Stimulated activated CD4-positive, alpha-beta T cell treated with anti-CD3 and anti-CD28 coated beads, Interleukin-15, amount 100 ng/mL, for 48 hours (primary cell): ENCODE results near the gene LY6G6C.

ENCODE experiments used
- DNase-seq, 2 donors: peaks; one replicate each; pipeline ENCODE4 v3.0.0-alpha.2; 2020; ENCODE audit warnings: low read depth in 2 of 2

The LY6G6C gene

GRCh38 chr6:31741815-31742214 is 20.3 kb upstream of the LY6G6C start:
- DNase-seq = no peak

GRCh38 chr6:31740397-31741223 is 19.1 kb upstream of the LY6G6C start:
- no peak for DNase-seq

DNA sequence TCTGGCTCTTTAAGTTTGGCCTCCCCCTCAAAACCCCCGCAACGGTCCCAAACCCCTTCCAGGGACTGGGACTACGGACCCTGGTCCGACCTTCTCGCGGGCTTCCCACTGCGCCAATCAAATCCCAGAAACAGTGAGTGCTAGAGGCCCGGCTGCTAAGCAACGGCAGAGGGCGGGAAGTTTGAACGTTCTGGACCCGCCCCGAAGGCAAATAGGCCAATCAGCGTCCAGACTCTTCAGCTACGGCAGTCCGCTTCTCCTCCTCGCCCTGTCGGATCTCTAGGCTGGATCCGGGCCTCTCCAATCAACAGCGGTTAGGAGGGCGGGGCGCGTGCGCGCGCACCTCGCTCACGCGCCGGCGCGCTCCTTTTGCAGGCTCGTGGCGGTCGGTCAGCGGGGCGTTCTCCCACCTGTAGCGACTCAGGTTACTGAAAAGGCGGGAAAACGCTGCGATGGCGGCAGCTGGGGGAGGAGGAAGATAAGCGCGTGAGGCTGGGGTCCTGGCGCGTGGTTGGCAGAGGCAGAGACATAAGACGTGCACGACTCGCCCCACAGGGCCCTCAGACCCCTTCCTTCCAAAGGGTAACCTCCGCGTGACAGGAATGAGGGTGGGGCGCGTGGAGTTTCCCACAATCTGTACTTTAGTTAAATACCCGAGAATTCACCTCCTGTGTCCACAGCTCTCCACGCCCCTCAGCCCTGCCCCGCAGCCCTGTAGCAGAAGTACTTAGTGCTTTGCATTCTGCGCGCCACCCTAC is 18.3 kb upstream of the LY6G6C start, which contains the start of gene MSH5:
MSH5 (plus strand) TSS at position 367 of the 758 bp plus-strand sequence. CDS start 462 bp downstream, outside the sequence.
- DNase-seq = peak; percentile 95

DNA sequence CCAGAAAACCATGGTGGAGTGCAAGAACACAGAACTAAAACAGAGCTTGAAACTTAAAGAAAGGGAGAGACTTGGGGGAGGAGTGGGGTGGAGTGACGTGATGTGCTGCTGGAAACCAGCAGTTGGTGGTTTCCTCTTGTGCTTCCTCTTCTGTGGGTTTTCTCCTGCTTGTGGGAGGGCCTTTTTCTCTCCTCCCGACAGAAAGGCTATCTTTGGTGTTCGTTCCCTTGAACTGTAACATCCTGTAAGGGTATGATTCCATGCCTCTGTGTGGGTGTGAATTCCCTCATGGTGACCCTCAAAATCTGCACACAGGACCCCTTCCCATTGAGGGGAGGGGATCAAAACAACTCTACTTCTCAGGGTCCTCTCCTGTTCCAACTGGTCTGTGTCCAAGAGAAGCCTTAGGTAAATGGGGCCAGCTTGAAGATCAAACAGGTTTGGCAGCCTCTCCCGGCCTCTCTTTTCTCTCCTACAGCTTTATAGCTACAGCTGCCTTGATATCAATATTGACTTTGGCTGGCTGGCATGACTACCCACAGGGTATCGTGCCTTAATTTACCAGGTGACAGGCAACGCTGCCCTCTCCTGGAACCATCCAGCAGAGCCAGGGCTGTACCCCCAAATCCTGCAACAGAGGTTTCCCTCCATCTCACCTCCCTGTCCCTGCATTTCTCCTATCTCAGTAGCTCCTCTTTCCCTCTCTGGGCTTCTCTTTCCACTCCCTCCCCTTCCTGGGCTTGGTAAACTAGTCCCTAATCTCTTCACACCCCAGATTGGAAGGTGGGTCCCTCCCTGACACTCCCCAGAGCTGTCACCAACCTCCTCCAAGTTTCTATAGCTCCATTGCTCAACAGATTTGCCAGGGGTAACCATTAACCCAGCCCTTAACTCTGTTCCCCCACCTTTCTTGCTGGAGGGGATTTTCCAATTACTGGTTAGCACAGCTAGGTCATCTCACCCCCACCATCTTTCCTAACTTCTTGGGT is 16.7 kb upstream of the LY6G6C start:
- DNase-seq = peak; percentile 30 to 46

GRCh38 chr6:31737315-31737990 is 15.9 kb upstream of the LY6G6C start:
- no peak for DNase-seq

- DNase-seq = no peak
Observed at GRCh38 chr6:31736768-31737314, 15.3 kb upstream of the LY6G6C start.

DNA sequence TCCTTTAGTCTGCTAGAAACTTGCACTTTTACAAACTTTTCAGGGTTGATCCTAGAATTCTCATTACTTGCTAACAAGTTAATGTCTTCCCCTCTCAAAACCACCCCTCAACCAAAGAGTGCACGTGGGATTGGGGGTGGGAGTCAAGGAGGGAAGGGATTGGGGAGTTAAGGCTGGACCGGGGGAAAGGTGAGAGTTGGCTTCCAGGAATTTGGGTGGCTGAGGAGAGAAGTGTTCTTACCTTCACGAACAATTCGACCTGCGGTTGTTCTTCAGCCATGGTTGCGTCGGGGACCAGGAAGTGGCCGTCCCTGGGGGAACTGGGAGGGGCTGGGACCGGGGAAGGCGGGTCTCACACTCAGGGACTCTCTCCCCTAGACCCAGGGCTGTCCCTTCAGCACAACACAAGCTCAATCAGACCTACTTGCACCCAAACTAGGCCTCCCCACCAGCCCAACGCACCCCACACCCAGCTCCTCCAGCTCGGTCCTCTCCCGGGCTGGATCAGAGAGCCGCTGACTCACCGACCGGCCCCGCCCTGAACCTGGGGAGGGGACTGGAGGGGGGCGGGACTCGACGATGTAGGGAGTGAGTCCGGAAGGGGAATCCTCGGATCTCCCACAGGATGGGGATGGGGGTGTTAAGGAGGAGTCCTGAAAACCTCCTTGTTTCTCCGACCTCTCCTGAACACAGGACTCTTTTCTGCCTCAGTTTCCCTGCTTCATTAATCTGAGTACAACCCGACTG is 14.6 kb upstream of the LY6G6C start, which contains the start of gene CLIC1:
CLIC1 (minus strand) TSS at position 510 of the 747 bp plus-strand sequence; CDS start at position 280, 230 bp downstream.
- peak; percentile 65 to 80 for DNase-seq

- DNase-seq = peak in 1 of 2 donors; percentile 38
Observed at GRCh38 chr6:31734821-31735406, 13.4 kb upstream of the LY6G6C start.

- DNase-seq = no peak
Observed at GRCh38 chr6:31734247-31734820, 12.8 kb upstream of the LY6G6C start.

DNA sequence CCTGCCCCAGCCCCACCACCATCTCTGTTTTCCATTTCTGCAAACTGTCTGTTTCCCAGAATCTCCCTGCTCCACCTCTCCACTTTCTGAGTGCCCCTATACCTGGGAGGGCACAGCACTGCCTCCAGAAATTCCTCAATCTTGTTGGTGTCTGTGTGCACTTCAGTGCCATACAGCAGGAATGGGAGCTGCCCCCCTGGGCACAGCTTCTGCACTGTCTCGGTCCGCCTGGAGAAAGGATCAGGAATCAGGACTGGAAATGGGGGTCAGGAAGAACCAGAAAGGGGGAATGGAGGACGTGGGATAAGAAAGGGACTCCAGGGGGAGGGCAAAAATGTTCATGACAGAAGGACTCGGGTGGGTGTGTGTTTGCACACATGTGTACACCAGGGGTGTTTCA is 12.2 kb upstream of the LY6G6C start:
- DNase-seq = no peak

- no peak for DNase-seq
Observed at GRCh38 chr6:31732029-31732428, 10.5 kb upstream of the LY6G6C start.

GRCh38 chr6:31730631-31731086 is 9.1 kb upstream of the LY6G6C start:
- DNase-seq = no peak

DNA sequence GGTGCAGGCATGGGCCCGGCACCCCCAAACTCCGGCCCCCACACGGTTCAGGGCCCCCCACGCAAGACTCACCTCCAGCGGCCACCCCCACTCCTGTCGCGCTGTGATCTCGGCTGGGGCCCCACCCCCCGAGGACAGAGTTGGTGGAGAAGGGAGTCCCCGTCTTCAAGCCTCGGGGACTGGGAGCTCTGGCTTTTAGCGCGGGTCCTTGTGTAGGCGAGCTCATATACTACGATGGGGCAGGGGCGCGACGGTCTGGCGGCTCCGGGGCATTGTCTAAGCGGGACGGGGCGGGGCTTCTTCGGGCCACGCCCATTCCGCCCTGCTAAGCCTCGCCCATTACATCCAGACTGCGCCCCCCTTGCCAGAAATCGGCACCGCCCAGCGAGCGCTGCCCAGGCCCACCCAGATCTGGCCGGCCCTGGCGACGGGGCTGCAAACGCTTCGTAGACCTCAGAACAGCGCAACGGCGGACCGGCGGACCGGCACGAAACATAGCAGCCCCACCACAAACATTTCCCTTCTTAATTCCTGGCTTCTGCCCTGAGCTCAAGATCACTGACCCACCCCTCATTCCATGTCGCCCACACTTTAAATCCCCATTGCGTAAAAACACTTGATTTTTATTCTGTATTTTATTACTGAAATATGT is 8.6 kb upstream of the LY6G6C start:
- DNase-seq = peak in 1 of 2 donors; percentile 52

GRCh38 chr6:31729515-31729978 is 8.0 kb upstream of the LY6G6C start:
- DNase-seq = peak; percentile 56 to 74

- no peak for DNase-seq
Observed at GRCh38 chr6:31728767-31729514, 7.4 kb upstream of the LY6G6C start, which contains the start of gene DDAH2. Gene DDAH2 (minus strand): TSS chr6:31729299. CDS start chr6:31729161, 138 bp downstream.

- DNase-seq = no peak
Observed at GRCh38 chr6:31727717-31728671, 6.4 kb upstream of the LY6G6C start.
